DOHH2 (cell line): ENCODE data around the gene CIT.
"Not testable (repeated sequence)": the region's sequence is repeated elsewhere in the genome, so short reads cannot be mapped to it uniquely, and the experiment has no call there.

Source experiments
- H3F3A ChIP-seq: fragments of 200-600 bp; sonication (generic), shearing (Covaris generic); 2 replicates; pipeline ENCODE4 v1.6.0; 2016; ENCODE audit warnings: antibody characterized with exemption, mild to moderate bottlenecking; ENCODE audit not compliant: control insufficient read depth, insufficient read depth
- H3K27ac ChIP-seq: fragments of 200-600 bp; sonication (generic); 2 replicates; pipeline ENCODE4 v1.5.1; 2014; ENCODE audit warnings: low read depth, mild to moderate bottlenecking, low read length, moderate library complexity
- H3K27me3 ChIP-seq: fragments of 200-600 bp; sonication (generic); 2 replicates; pipeline ENCODE4 v1.6.1; 2014; ENCODE audit warnings: mild to moderate bottlenecking, low read length, mixed read lengths; ENCODE audit not compliant: control insufficient read depth
- H3K36me3 ChIP-seq: fragments of 200-600 bp; sonication (generic); 2 replicates; pipeline ENCODE4 v1.6.1; 2014; ENCODE audit warnings: mild to moderate bottlenecking, low read length, moderate library complexity, mixed read lengths; ENCODE audit not compliant: control insufficient read depth
- H3K4me1 ChIP-seq: fragments of 200-600 bp; sonication (generic); 2 replicates; pipeline ENCODE4 v1.6.1; 2014; ENCODE audit warnings: mild to moderate bottlenecking, low read length, mixed read lengths; ENCODE audit not compliant: control insufficient read depth
- H3K4me2 ChIP-seq: fragments of 200-600 bp; sonication (generic); 2 replicates; pipeline ENCODE4 v1.6.0; 2014; ENCODE audit warnings: mild to moderate bottlenecking, low read length, moderate library complexity
- H3K4me3 ChIP-seq: fragments of 200-600 bp; sonication (generic); 2 replicates; pipeline ENCODE4 v1.5.1; 2014; ENCODE audit warnings: mild to moderate bottlenecking, low read length, mixed read lengths
- H3K79me2 ChIP-seq: fragments of 200-600 bp; sonication (generic); 2 replicates; pipeline ENCODE4 v1.6.1; 2014; ENCODE audit warnings: mild to moderate bottlenecking, low read length, mixed read lengths; ENCODE audit not compliant: control insufficient read depth
- H3K9me2 ChIP-seq: fragments of 200-600 bp; sonication (generic); replicated peaks from 2 replicates; pipeline ENCODE4 v1.6.1; 2014; ENCODE audit warnings: mild to moderate bottlenecking, low read length, mixed read lengths; ENCODE audit not compliant: control insufficient read depth
- H3K9me3 ChIP-seq: fragments of 200-600 bp; sonication (generic); 2 replicates; pipeline ENCODE4 v1.6.1; 2014; ENCODE audit warnings: antibody characterized with exemption, low read length, mixed read lengths; ENCODE audit not compliant: control insufficient read depth, insufficient read depth
- H4K20me1 ChIP-seq: fragments of 200-600 bp; sonication (generic); 2 replicates; pipeline ENCODE4 v1.6.0; 2014; ENCODE audit warnings: low read depth, mild to moderate bottlenecking, antibody characterized with exemption, low read length, moderate library complexity; ENCODE audit not compliant: control insufficient read depth, insufficient read depth
- EZH2phosphoT487 ChIP-seq: fragments of 200-600 bp; sonication (generic); IDR thresholded peaks from 2 replicates; pipeline ENCODE4 v1.6.1; 2017; ENCODE audit warnings: borderline replicate concordance, mild to moderate bottlenecking, antibody characterized with exemption, low read length, moderate library complexity, mixed read lengths
- TF ChIP-seq, protein P1 (sequence below): fragments of 200-600 bp; sonication (generic); IDR thresholded peaks from one replicate; pipeline ENCODE4 v1.5.1; 2014; ENCODE audit warnings: antibody characterized with exemption, mild to moderate bottlenecking, low read depth, low read length; ENCODE audit not compliant: poor library complexity, severe bottlenecking

CIT gene

GRCh38 chr12:119660076-119660475, 217.0 kb downstream of the CIT start:
- H3K9me2 ChIP-seq = no peaks in the 10 kb centered on the region

GRCh38 chr12:119659289-119659897, 217.7 kb downstream of the CIT start:
- H3K27ac ChIP-seq = no peak overlapping the region
- H3K9me2 ChIP-seq = no peaks in the 10 kb centered on the region
- no peaks in the 10 kb centered on the region for H3K27me3 ChIP-seq
- no peaks in the 10 kb centered on the region for H3K36me3 ChIP-seq
- H3K79me2 ChIP-seq = no peaks in the 10 kb centered on the region
- TF ChIP-seq, protein P1, sequence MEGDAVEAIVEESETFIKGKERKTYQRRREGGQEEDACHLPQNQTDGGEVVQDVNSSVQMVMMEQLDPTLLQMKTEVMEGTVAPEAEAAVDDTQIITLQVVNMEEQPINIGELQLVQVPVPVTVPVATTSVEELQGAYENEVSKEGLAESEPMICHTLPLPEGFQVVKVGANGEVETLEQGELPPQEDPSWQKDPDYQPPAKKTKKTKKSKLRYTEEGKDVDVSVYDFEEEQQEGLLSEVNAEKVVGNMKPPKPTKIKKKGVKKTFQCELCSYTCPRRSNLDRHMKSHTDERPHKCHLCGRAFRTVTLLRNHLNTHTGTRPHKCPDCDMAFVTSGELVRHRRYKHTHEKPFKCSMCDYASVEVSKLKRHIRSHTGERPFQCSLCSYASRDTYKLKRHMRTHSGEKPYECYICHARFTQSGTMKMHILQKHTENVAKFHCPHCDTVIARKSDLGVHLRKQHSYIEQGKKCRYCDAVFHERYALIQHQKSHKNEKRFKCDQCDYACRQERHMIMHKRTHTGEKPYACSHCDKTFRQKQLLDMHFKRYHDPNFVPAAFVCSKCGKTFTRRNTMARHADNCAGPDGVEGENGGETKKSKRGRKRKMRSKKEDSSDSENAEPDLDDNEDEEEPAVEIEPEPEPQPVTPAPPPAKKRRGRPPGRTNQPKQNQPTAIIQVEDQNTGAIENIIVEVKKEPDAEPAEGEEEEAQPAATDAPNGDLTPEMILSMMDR = peak; percentile 79
- no peak for TF ChIP-seq EZH2phosphoT487
- H3K4me3 ChIP-seq = no peak overlapping the region
- H3F3A ChIP-seq = peaks cover 3% of the 10 kb centered on the region; the same call in 1 of the 2 replicates
- no peaks in the 10 kb centered on the region for H4K20me1 ChIP-seq
- H3K4me2 ChIP-seq = no peak overlapping the region
- no peaks in the 10 kb centered on the region for H3K9me3 ChIP-seq
- peaks cover 4% of the 10 kb centered on the region; the same call in 1 of the 2 replicates for H3K4me1 ChIP-seq

More at GRCh38 chr12:119660076-119660475, 217.0 kb downstream of the CIT start:
- TF ChIP-seq, protein P1 = no peak
- no peak for TF ChIP-seq EZH2phosphoT487
- Histone ChIP-seq H3K27ac (no peak overlapping the region), H3K36me3 (no peaks in the 10 kb centered on the region), H3F3A (peaks cover 3% of the 10 kb centered on the region; the same call in 1 of the 2 replicates), H3K79me2 (no peaks in the 10 kb centered on the region), H3K4me1 (peaks cover 5% of the 10 kb centered on the region), H3K4me3 (no peak overlapping the region), H3K27me3 (no peaks in the 10 kb centered on the region), H3K4me2 (no peak overlapping the region), H3K9me3 (no peaks in the 10 kb centered on the region), H4K20me1 (no peaks in the 10 kb centered on the region)

- H3K36me3 ChIP-seq, H3K79me2 ChIP-seq, H4K20me1 ChIP-seq, H3K4me1 ChIP-seq, H3F3A ChIP-seq, H3K27ac ChIP-seq, H3K9me3 ChIP-seq, H3K4me3 ChIP-seq, H3K9me2 ChIP-seq, H3K4me2 ChIP-seq, H3K27me3 ChIP-seq: not testable (repeated sequence)
Measured at GRCh38 chr12:119658166-119658565, 219.0 kb downstream of the CIT start.

GRCh38 chr12:119657001-119657400, 220.1 kb downstream of the CIT start:
- H4K20me1 ChIP-seq, H3F3A ChIP-seq, H3K79me2 ChIP-seq, H3K4me1 ChIP-seq, H3K4me2 ChIP-seq, H3K36me3 ChIP-seq, H3K4me3 ChIP-seq, H3K9me3 ChIP-seq, H3K9me2 ChIP-seq, H3K27ac ChIP-seq, H3K27me3 ChIP-seq: not testable (repeated sequence)
